HG02759 (cell line): ENCODE measurements around the gene BORCS6.
"Not testable (repeated sequence)": the region's sequence is repeated elsewhere in the genome, so short reads cannot be mapped to it uniquely, and the experiment has no call there.

Experiments used
- ATAC-seq: cut with Tn5 transposase; IDR thresholded peaks from one replicate; pipeline ENCODE4 v1.9.1; 2021; ENCODE audit warnings: mild to moderate bottlenecking, moderate library complexity; ENCODE audit not compliant: unreplicated experiment

Gene BORCS6

DNA sequence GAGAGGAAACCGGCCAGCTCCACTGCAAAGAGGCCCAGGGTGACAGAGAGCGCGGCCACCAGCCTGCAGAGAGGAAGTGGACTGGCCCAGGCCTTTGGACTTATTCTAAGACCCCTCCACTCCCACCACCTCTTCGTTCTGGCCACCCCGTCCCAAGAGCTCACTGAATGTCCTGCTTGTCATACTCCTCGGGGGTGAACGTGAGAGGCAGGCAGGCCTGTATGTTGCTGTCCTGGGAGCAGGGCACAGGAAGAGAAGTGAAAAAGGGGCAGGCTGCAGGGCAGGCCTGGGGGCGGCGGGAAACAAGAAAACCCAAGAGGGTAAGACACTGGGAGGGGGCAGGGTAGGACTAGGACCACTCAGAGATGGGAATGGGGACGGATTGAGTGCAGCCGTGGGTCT lies 14.2 kb downstream of the BORCS6 start:
- peak; percentile 10 for ATAC-seq

DNA sequence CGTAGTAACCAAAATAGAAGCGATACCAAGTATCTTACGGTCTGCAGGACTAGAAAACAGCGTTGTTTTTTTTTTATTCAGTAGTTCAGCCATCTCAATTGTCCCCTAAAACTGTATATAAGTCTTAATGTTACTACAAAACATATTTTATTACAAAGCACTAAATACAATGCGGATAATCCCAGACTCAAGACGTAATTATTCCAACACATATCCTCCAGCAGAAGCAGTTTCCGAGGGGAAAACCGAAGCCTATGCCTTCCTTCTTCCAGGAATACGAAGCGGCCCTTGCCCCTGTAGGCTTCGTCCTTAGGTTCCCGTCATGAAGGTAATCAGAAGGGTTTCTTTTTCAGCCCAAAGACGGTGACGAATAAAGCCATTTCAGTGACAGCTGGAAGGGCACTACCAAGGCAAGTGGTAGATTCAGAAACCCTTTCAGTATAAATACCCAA lies 16.1 kb downstream of the BORCS6 start:
- ATAC-seq: no peak

DNA sequence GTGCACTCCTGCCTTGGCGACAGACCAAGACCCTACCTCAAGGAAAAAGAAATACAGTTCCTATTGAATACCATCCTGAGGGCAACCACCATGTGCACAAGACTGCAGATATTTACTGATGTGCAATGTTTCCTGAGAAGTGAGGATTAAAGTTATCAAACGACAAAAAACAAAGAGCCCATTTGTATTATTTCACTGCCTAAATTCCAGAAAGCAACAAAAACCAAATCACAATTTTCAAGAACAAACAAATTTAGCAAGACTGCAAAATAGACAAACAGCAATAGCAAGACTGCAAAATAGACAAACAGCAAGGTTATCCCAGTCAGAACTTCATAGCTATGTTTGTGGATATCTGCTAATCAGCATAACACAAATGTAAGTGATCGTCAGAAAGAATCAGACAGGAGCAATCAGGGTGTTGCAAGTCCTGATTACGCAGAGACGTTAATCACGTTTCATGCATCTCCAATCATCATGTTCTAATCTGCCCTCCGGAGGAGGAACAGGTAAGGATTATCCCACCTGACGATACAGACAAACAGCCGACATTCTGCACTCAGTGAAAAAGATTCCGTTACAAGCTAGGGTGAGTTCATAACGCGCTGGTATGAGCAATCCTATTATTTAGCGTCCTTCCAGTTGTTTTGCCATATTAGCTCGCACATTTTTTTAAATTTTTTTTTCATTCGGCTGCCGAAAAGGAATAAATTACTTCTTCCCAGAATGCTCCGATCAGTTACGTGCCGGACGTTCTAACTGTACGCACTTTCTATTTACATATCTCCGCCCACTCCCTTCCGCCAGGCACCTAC lies 16.7 kb downstream of the BORCS6 start:
- ATAC-seq: peak; percentile 75

DNA sequence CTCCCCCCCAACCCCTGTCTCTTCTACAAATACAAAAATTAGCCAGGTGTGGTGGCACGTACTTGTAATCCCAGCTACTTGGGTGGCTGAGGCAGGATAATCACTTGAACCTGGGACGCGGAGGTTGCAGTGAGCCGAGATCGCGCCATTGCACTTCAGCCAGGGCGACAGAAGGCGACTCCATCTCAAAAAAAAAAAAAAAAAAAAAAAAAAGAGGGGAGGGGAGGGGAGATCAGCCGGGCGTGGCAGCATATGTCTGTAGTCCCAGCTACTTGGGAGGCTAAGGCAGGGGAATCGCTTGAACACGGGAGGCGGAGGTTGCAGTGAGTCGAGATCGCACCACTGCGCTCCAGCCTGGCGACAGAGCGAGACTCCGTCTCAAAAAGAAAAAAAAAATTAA lies 19.8 kb downstream of the BORCS6 start:
- not testable (repeated sequence) for ATAC-seq

DNA sequence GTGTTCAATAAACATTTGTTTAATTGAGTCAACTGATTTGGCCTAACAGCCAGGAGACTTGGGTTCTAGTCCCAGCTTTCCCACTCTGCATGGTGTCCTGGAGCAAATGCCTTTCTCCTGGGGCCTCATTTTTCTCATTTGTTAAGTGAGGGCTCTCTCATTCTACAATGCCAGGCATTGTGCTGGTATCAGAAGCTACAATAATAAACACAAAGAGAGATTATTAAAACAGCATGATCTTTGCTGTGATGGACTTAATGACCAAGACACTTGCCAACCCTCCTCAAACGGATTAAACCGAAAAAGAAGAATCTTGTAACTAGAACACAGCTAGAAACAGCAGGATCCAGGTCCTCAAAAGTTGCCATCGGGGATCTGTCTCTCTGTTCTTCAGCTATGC lies 22.5 kb downstream of the BORCS6 start:
- ATAC-seq: no peak

DNA sequence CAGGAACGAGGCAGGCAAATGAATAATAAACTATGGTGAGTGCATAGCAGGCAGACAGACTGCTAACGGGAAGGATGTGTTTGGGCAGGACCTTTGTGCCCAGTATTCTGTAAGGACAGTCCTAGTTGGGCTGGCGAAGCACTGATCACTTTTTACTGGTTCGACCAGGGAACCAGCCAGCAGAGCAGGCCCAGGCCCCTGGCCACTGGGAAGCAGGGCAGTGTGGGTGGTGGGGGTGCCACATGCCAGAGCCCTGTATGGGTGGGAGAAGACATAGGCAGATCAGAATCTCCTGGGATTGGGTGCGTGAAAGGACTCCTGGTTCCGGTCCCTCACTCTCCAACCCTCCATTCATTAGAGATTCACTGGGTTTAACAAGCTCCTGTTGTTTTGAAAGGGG lies 23.2 kb downstream of the BORCS6 start:
- no peak for ATAC-seq

DNA sequence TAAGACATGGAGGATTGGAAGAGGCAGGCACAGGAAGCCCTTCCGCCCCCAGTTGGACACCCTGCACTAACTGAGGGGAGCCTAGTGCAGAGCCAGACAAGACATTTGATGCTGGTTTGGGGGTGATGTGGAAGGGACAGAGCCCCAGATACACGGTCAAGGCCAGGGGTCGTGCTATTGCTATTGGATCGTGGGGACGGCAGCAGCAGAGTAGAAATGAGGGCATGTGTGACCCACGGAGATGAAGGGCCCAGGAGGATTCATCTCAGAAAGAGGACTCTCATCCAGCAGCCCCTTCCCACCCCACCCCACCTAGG lies 25.2 kb downstream of the BORCS6 start:
- no peak for ATAC-seq

DNA sequence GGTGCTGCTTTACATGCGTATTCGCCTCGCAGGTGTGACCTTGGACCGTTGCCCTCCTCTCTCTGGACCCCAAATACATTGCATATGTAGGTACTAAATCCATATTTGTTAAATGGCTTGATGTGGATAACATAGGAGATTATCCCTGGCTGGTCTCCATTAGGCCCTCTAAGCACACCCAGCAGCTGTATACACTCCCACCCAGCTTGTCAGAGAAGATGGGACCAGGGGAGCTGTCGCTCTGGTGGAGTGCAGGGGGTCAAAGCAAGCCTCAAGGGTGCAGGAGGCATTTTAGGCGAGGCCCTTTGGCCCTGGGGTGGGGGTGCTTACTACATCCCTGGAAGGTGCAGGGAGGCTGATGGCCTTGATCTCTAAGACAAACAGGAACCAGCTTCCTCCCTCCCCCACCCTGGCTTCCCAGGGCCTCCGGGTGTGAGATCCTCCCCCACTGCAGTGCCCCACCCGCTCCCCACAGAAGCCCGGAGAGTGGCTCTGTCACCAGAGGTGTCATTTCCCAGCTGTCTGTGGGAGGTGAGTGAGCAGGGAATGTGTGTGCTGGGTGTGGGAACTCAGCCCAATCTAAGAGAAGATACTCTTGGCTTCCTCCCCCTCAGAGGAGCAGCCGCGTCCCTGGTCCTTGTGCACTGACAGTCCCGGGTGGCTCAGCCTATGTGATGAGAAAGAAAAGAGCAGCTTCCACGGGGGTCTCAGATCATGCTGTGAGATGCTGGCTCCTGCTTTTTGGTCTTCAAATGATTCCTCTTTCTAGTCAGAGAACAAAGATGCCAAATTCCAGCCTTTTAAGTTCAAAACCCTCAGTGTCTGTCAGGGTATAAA lies 25.8 kb downstream of the BORCS6 start:
- ATAC-seq: no peak

DNA sequence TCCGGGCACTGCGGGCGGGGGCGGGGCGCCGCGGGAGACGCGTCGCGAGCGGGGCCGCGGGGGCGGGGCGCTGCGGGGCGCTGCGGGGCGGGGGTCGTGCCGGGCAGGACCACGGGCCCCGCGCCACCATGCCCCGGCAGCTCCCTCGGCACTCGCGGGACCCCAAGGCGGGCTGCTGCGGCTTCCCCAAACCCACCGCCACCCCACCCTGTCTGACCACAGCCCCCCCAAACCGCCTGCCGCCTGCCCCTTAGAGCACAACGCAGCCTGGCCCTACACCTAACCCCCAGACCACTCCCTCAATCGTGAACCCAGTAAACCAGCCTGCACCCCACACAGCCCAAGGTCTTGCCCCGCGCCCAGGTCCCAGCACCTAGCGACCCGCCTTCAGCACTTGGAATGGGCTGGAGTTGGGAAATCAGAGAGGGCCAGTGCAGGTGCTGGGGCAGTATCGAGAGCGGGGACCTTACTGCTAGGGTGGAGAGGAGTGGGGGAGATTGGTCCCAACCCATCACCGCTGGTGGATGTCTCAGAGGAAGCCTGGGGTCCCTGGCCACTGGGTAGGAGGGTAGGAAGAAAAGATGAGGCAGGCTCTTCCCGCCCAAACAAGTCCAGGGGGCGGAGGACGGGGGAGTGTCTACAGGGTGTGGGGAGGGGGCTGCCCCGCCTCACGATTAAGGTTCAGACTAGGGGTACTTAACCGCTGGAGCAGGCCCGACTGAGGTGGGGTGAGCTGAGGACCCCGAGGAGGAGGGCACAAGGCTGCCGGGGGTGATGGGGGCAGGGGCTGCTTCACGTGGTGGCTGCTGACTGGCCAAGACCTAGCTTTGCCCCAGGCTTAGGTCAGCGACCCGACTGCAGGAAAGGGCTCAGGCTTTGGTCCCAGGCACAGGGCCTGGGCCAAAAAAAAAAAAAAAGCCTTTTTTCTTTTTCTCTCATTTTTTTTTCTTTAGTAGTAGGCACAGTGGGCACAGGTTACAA lies 26.7 kb downstream of the BORCS6 start:
- peak; percentile 15 for ATAC-seq

DNA sequence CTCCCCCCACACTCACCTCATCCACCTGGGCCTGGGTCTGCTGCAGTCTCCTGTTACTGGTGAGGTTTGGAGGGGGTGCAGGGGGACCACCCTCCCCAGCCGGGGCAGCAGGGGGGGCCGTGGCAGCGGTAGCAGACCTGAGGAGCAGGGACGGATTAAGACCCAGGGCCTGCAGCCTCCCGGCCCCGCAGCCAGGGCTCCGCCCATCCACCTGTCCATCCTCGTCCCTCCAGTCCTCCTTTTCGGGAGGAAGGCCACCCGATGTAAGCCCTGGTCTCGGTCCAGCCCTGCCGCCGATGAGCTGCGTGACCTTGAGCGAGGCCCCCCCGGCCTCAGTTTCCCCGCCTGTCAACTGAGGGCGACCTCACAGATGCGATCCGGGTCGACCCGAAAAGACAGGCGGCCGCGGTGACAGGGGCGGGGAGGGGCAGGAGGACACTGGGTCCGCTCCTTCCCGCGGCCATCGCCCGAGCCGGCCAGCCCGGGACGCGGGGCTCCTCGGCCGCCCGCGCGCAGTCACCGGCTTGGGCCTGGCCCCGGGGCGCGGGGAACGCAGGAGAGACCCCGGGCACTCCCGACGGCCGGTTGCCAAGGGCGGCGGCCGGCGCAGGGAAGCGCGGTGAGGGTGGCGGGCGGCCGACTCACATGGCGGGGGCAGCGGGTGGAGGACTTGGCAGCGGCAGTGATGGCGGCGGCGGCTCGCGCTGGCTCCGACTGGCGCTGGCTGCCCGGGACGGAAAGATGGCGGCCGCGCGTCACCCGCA lies 27.6 kb downstream of the BORCS6 start, which contains the start of gene VAMP2:
TSS of gene VAMP2 (minus strand) at position 716 of the 764 bp plus-strand sequence. CDS start at position 647, 69 bp downstream.
- ATAC-seq: peak; percentile 66

DNA sequence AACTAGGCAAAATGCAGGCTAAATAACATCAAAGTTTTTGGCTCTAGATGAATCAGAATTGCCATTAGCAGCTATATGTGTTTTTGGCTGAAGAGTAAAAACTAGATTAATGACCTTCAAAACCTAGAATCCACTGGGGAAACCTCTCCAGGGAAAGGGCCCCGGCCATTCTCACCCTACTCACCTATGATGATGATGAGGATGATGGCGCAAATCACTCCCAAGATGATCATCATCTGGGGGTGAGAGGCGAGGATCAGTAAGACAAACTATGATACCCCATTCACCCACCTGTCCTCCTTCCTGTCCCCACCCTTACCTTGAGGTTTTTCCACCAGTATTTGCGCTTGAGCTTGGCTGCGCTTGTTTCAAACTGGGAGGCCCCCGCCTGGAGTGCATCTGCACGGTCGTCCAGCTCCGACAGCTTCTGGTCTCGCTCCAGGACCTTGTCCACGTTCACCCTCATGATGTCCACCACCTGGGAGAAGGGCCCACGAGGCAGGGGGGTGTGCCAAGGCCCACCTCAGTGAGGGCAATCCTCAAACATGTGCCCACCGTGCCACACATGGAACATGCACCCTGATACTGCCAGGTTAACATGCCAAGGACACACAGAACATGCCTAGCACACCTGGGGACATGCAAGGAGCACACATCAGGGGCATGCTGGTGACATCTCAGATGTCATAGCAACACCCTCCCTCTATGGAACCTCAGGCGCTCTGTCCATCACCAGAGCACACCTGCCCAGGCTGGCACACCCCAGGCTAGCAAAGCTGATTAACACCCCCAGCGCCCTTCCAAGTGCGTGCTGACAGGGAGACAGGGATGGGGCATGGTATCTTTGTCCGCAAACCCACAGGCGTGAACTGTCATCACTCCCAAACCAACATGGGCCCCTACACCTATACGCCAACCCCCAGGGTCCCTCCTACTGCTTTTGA lies 28.4 kb downstream of the BORCS6 start:
- no peak for ATAC-seq

DNA sequence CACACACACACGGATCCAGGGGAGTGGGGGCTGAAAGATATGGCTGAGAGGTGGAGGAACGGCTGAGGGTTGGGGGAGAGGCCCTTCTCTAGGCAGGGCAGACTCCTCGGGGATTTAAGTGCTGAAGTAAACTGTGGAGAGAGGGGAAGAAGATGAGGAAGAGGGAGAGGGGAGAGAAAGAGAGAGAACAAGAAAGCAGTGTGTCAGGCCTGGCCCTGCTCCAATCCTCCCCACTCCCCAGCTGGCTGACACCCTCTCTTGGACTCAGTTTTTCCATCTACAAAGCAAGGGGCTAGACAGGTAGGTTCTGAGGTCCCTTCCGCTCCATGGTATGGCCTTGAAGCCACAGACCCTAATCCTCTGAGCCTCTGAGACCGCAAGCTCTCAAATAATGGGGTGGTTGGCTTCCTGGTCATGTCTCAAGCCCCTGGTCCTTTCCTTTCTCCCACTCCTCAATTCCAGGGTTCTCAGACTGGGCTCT lies 29.2 kb downstream of the BORCS6 start:
- ATAC-seq: no peak

DNA sequence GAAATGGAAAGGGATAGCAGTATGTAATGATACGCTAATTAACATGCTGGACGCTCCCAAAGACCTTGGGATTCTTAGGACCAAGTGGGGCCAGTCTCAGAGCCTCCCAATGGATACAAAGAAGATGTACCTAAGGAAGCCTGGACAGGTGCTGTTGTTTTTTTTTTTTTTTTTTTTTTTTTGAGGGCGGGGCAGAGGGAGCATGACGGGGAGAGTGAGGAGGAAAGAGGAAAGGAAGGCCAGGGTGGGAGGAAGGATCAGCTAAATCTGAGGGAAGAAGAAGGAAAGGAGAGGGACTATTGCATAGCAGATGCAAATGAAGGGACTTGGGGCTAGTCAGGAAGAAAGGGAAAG lies 29.8 kb downstream of the BORCS6 start:
- no peak for ATAC-seq

DNA sequence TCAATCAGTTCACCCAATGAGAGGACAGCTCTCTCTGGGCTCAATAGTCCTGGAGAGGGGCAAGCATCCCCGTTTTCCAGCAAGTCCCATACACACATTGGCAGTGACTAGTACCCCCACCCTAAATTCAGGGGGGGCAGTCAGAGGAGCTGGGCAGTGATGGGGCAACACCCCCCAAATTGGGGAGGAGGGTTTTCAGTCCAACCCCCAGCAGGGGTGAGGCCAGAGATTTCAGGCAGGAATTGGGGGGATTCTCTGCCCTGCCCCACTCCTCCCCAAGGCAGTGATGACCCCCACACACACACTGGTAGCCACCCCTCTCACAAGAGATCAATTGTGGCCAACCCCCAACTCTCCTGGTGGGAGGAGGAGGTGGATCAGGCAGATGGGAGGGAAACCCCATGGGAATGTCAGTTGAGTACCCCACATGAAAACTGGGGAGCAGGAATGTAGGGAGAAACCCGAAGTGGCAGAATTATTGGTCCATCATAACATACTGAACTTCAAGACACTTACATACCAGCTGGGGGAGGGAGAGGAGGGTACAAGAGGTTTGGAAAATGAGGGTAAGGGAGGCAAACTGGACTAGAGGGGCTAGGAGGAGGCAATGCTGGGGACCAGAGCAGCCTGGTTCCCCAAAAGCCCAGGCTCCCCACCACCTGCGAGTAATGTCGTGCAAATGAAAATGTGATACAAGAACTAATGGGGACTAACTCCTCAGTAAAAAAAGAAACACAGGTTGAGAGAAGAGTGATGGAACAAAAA lies 30.3 kb downstream of the BORCS6 start:
- ATAC-seq: no peak

DNA sequence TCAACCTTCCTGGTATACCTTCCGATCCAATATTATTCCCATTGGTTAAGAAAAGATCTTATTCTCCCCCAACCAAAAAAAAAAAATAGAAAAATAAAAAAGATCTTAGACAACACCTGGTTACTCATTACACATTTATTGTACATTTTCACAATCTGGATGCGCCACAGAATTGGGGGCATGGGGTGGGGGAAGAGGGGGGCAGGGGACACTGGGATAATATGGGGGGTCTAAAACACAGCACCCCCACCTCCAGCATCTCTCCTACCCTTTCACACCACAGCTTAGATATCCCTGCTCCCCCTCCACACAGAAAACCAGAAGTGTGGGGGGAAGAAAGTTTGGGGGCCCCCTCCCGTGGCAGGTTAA lies 31.0 kb downstream of the BORCS6 start:
- ATAC-seq: no peak

DNA sequence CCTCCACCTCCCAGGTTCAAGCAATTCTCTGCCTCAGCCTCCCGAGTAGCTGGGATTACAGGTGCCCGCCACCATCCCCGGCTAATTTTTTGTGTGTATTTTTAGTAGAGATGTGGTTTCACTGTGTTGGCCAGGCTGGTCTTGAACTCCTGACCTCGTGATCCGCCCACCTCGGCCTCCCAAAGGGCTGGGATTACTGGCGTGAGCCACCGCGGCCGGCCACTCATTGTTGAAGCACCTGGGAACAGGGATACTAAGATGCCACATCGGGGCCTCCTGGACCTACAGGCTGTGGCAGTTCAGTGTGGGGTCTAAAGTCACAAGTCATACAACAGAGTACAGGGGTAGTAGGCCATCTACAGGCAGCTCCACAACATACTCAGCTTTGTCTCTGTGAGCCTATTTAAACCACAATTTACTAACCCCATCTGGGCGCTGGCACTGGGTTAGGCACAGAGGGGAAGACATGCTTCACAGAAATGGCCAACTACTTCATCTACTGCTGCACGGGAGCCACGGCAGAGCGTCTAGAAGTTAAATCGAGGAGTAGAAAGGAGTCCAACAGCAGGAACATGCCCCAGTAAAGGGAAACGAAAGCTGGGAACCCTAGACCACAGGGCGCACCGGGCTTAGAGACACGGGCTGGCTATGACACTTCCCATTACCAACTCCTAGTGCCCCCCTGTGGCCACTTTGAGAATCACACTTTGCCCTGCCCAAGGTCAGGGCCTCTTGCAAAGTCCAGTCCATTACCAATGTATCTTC lies 31.5 kb downstream of the BORCS6 start:
- ATAC-seq: no peak

DNA sequence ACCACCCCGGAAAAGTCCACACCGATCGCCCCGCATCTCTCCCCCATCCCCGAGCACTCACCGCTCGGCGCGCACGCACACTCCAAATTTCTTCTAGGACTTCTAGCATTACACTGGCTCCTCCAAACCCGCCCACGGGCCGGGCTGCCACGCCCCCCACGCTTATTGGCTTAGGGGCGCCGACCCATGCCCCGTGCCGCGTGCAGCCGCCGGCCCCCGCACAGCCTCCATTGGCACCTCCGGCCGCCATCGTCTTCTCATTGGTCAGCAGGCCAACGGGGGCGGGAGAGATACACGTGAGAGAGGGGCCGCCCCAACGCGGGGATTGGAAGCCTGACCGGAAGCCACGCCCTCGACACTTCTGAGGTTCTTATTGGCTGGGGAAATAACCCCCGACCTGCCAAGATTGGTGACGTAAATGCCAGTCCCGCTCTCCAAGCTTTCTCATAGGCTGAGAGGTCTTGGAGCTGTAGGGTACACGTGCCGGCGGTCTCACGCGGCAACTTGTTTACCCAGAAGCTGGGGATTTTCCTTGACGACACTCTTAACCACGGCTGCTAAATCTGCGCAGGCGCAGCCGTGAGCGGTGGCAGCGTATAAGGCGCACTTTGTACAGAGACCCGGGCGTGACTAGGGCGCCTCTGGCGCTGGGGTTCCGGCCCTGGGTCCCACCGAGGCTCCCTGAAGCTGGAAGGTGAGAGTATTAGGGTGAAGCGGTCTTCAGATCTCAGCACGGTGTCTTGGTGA lies 33.6 kb downstream of the BORCS6 start:
- peak; percentile 82 for ATAC-seq
